CD8-positive, alpha-beta memory T cell (primary cell): ENCODE data around the gene PML. TPM values are rescaled to one million over a fixed set of nuclear protein-coding genes. Genes with fewer than 3 reads are reported as not detected.
"Not testable (repeated sequence)": the region's sequence is repeated elsewhere in the genome, so short reads cannot be mapped to it uniquely, and the experiment has no call there.

Experiments used
- CTCF ChIA-PET: fragments of 350-600 bp; sonication (Branson Sonifier 250); formaldehyde crosslinking; loops from one replicate; lab custom pipeline; 2021; ENCODE audit warnings: antibody characterized with exemption; lab: Charles Lee
- POLR2A ChIA-PET: fragments of 350-600 bp; sonication (Branson Sonifier 250); formaldehyde crosslinking; loops from one replicate; lab custom pipeline; 2021; ENCODE audit warnings: antibody characterized with exemption; lab: Charles Lee
- DNase-seq, 5 donors: peaks; one replicate each; pipeline versions ENCODE4 v3.0.0 to v3.0.0-alpha.2; 2020 to 2022; ENCODE audit warnings: mixed read lengths in 1 of 5
- H3K27ac ChIP-seq: one replicate; pipeline ENCODE4 v1.7.0; 2013; ENCODE audit warnings: low read depth, mild to moderate bottlenecking, low read length, moderate library complexity
- H3K27me3 ChIP-seq: 2 replicates; pipeline ENCODE4 v1.7.0; 2013; ENCODE audit warnings: low read length, mild to moderate bottlenecking; ENCODE audit not compliant: insufficient read depth, poor library complexity, severe bottlenecking
- H3K36me3 ChIP-seq: 2 replicates; pipeline ENCODE4 v1.7.0; 2013; ENCODE audit warnings: mild to moderate bottlenecking, low read length, moderate library complexity; ENCODE audit not compliant: insufficient read depth
- H3K4me1 ChIP-seq: 2 replicates; pipeline ENCODE4 v1.7.0; 2013; ENCODE audit warnings: mild to moderate bottlenecking, low read length, moderate library complexity; ENCODE audit not compliant: insufficient read depth
- H3K4me3 ChIP-seq: 2 replicates; pipeline ENCODE4 v1.7.0; 2013; ENCODE audit warnings: mild to moderate bottlenecking, low read length
- H3K9me3 ChIP-seq: 2 replicates; pipeline ENCODE4 v1.7.0; 2013; ENCODE audit warnings: mild to moderate bottlenecking, low read length
- H3K27ac Mint-ChIP-seq, 8 donors: one replicate each; pipeline ENCODE4 v1.8.0; 2020 to 2021; ENCODE audit warnings: mixed read lengths in 8 of 8, mild to moderate bottlenecking in 6 of 8, inconsistent platforms in 3 of 8, moderate library complexity in 3 of 8
- H3K27me3 Mint-ChIP-seq, 2 donors: one replicate each; pipeline ENCODE4 v1.8.0; 2020 to 2021; ENCODE audit warnings: mixed read lengths in 2 of 2, mild to moderate bottlenecking in 1 of 2, moderate library complexity in 1 of 2
- H3K36me3 Mint-ChIP-seq, 3 donors: one replicate each; pipeline ENCODE4 v1.8.0; 2020 to 2021; ENCODE audit warnings: mixed read lengths in 3 of 3, inconsistent platforms in 1 of 3, mild to moderate bottlenecking in 1 of 3
- H3K4me1 Mint-ChIP-seq, 3 donors: one replicate each; pipeline ENCODE4 v1.8.0; 2020 to 2021; ENCODE audit warnings: mixed read lengths in 3 of 3, inconsistent platforms in 1 of 3, mild to moderate bottlenecking in 1 of 3
- H3K4me3 Mint-ChIP-seq, 7 donors: one replicate each; pipeline ENCODE4 v1.8.0; 2020 to 2021; ENCODE audit warnings: mixed read lengths in 7 of 7, mild to moderate bottlenecking in 6 of 7, moderate library complexity in 4 of 7, inconsistent platforms in 2 of 7
- H3K9me3 Mint-ChIP-seq, 5 donors: one replicate each; pipeline ENCODE4 v1.8.0; 2020 to 2022; ENCODE audit warnings: mixed read lengths in 5 of 5, mild to moderate bottlenecking in 3 of 5, moderate library complexity in 2 of 5, inconsistent platforms in 1 of 5
- polyA plus RNA-seq: library from polyadenylated mRNA; unstranded; fragments of 300-500 nt; fragmentation: Illumina TruSeq; gene quantifications from one replicate; pipeline ENCODE4 v1.2.3, GENCODE V29; 2021
- total RNA-seq, 2 experiments: library from RNA; stranded (reverse); gene quantifications; one replicate each; pipeline ENCODE4 v1.2.3, GENCODE V29; 2021

Gene PML
- total and polyA plus RNA-seq, 3 experiments from 2014 or later = 32.3 to 37.4 (median 35.5) TPM

GRCh38 chr15:73959801-73960200 is 34.7 kb upstream of the PML start:
- no peak overlapping the region for H3K27ac ChIP-seq
- DNase-seq = no peak
- H3K27me3 Mint-ChIP-seq = no peaks in the 10 kb centered on the region
- peaks cover 22 to 32% (median 29%) of the 10 kb centered on the region in 3 donors for H3K4me1 Mint-ChIP-seq
- H3K4me3 ChIP-seq = no peak overlapping the region
- H3K36me3 ChIP-seq = no peaks in the 10 kb centered on the region
- H3K4me3 Mint-ChIP-seq = peak overlapping the region in 5 of 7 donors; percentile 41 to 77 (median 59)
- H3K4me1 ChIP-seq = peaks cover 25% of the 10 kb centered on the region
- no peaks in the 10 kb centered on the region for H3K36me3 Mint-ChIP-seq
- CTCF ChIA-PET = interaction anchor here (1.2 to 3.3 kb wide), 8 partner anchors 9 to 44 kb away, joined by 3 to 15 read pairs (median 5); no protein-coding TSS in a partner anchor
- POLR2A ChIA-PET = interaction anchor here (0.9 to 1.2 kb wide), 2 partner anchors 9 to 387 kb away, joined by 3 read pairs; no protein-coding TSS in a partner anchor
- H3K9me3 ChIP-seq = no peaks in the 10 kb centered on the region
- no peaks in the 10 kb centered on the region for H3K9me3 Mint-ChIP-seq
- peak overlapping the region in 7 of 8 donors; percentile 37 to 89 (median 61) for H3K27ac Mint-ChIP-seq
- H3K27me3 ChIP-seq = no peaks in the 10 kb centered on the region

- CTCF ChIA-PET = interaction anchor here (1.0 to 3.3 kb wide), 6 partner anchors 9 to 87 kb away, joined by 3 to 15 read pairs (median 3); no protein-coding TSS in a partner anchor
- not testable (repeated sequence) for H3K9me3 Mint-ChIP-seq, H3K27ac ChIP-seq, H3K4me3 ChIP-seq, H3K36me3 ChIP-seq, H3K27me3 ChIP-seq, H3K27me3 Mint-ChIP-seq, H3K36me3 Mint-ChIP-seq, DNase-seq, H3K9me3 ChIP-seq
- peak overlapping the region in 1 of 8 donors; percentile 18 for H3K27ac Mint-ChIP-seq
- H3K4me3 Mint-ChIP-seq = peak overlapping the region in 1 of 7 donors; percentile 42
- peaks cover 30 to 40% (median 36%) of the 10 kb centered on the region in 3 donors for H3K4me1 Mint-ChIP-seq
- POLR2A ChIA-PET = interaction anchor here (0.9 kb wide), 1 partner anchor 9 kb away, joined by 3 read pairs; no protein-coding TSS in a partner anchor
- H3K4me1 ChIP-seq = peaks cover 33% of the 10 kb centered on the region
Measured at GRCh38 chr15:73960472-73961070, 33.9 kb upstream of the PML start.

- Mint-ChIP-seq H3K27me3 (no peaks in the 10 kb centered on the region), H3K9me3 (no peaks in the 10 kb centered on the region), H3K36me3 (no peaks in the 10 kb centered on the region), H3K4me1 (peaks cover 41 to 50% (median 50%) of the 10 kb centered on the region in 3 donors), H3K27ac (no peak overlapping the region), H3K4me3 (no peak overlapping the region)
- DNase-seq = no peak
- H3K36me3 ChIP-seq = no peaks in the 10 kb centered on the region
- peaks cover 50% of the 10 kb centered on the region for H3K4me1 ChIP-seq
- H3K9me3 ChIP-seq = no peaks in the 10 kb centered on the region
- no peak overlapping the region for H3K27ac ChIP-seq
- POLR2A ChIA-PET = no interaction called here
- H3K27me3 ChIP-seq = no peaks in the 10 kb centered on the region
- CTCF ChIA-PET = no interaction called here
- no peak overlapping the region for H3K4me3 ChIP-seq
Measured at GRCh38 chr15:73962433-73962832, 32.1 kb upstream of the PML start.

GRCh38 chr15:73964736-73965093 is 29.8 kb upstream of the PML start:
- Mint-ChIP-seq H3K9me3 (no peaks in the 10 kb centered on the region), H3K27me3 (peaks cover 0 to 1% of the 10 kb centered on the region in 2 donors), H3K4me1 (peaks cover 24 to 31% (median 30%) of the 10 kb centered on the region in 3 donors), H3K27ac (peak overlapping the region in 6 of 8 donors; percentile 2 to 77 (median 18)), H3K36me3 (no peaks in the 10 kb centered on the region), H3K4me3 (peak overlapping the region; percentile 30 to 93 (median 81))
- H3K9me3 ChIP-seq = no peaks in the 10 kb centered on the region
- peak overlapping the region; percentile 72 for H3K4me3 ChIP-seq
- ChIA-PET POLR2A (interaction anchor here (0.9 kb wide), 2 partner anchors 13 to 37 kb away, joined by 4 to 5 read pairs; no protein-coding TSS in a partner anchor), CTCF (interaction anchor here (0.7 to 9.0 kb wide), 13 partner anchors 8 to 92 kb away, joined by 3 to 71 read pairs (median 4); partner anchors contain the start of genes STOML1 and TBC1D21)
- no peak overlapping the region for H3K27ac ChIP-seq
- H3K4me1 ChIP-seq = peaks cover 30% of the 10 kb centered on the region
- H3K36me3 ChIP-seq = no peaks in the 10 kb centered on the region
- peak; percentile 76 to 89 (median 82) for DNase-seq
- no peaks in the 10 kb centered on the region for H3K27me3 ChIP-seq

- Histone ChIP-seq H3K27me3 (no peaks in the 10 kb centered on the region), H3K4me1 (peaks cover 28% of the 10 kb centered on the region), H3K9me3 (no peaks in the 10 kb centered on the region), H3K4me3 (peak overlapping the region; percentile 72), H3K27ac (no peak overlapping the region), H3K36me3 (no peaks in the 10 kb centered on the region)
- Mint-ChIP-seq H3K4me1 (peaks cover 23 to 29% (median 27%) of the 10 kb centered on the region in 3 donors), H3K27ac (peak overlapping the region in 7 of 8 donors; percentile 2 to 84 (median 36)), H3K9me3 (no peaks in the 10 kb centered on the region), H3K4me3 (peak overlapping the region; percentile 30 to 93 (median 81)), H3K36me3 (no peaks in the 10 kb centered on the region), H3K27me3 (peaks cover 0 to 1% of the 10 kb centered on the region in 2 donors)
- CTCF ChIA-PET = interaction anchor here (1.0 to 9.0 kb wide), 9 partner anchors 8 to 91 kb away, joined by 3 to 71 read pairs (median 4); no protein-coding TSS in a partner anchor
- POLR2A ChIA-PET = interaction anchor here (0.8 to 0.9 kb wide), 3 partner anchors 14 to 38 kb away, joined by 3 to 5 read pairs (median 4); no protein-coding TSS in a partner anchor
- peak in 1 of 5 donors; percentile 42 for DNase-seq
Measured at GRCh38 chr15:73965094-73965757, 29.3 kb upstream of the PML start.

GRCh38 chr15:73965758-73966113 is 28.8 kb upstream of the PML start:
- H3K36me3 ChIP-seq = no peaks in the 10 kb centered on the region
- H3K27ac ChIP-seq = no peak overlapping the region
- H3K9me3 ChIP-seq = no peaks in the 10 kb centered on the region
- no peaks in the 10 kb centered on the region for H3K27me3 ChIP-seq
- Mint-ChIP-seq H3K4me3 (peak overlapping the region; percentile 30 to 93 (median 81)), H3K36me3 (no peaks in the 10 kb centered on the region), H3K4me1 (peaks cover 21 to 25% (median 24%) of the 10 kb centered on the region in 3 donors), H3K9me3 (no peaks in the 10 kb centered on the region), H3K27ac (peak overlapping the region; percentile 34 to 84 (median 73)), H3K27me3 (peaks cover 0 to 1% of the 10 kb centered on the region in 2 donors)
- peak overlapping the region; percentile 9 for H3K4me3 ChIP-seq
- peak in 1 of 5 donors; percentile 58 for DNase-seq
- POLR2A ChIA-PET = interaction anchor here (0.8 to 1.2 kb wide), 2 partner anchors 28 to 38 kb away, joined by 3 read pairs; no protein-coding TSS in a partner anchor
- CTCF ChIA-PET = interaction anchor here (1.0 to 9.0 kb wide), 6 partner anchors 9 to 18 kb away, joined by 3 to 71 read pairs (median 14); no protein-coding TSS in a partner anchor
- peaks cover 28% of the 10 kb centered on the region for H3K4me1 ChIP-seq

GRCh38 chr15:73968461-73968860 is 26.1 kb upstream of the PML start:
- H3K27me3 ChIP-seq = no peaks in the 10 kb centered on the region
- H3K36me3 ChIP-seq = no peaks in the 10 kb centered on the region
- Mint-ChIP-seq H3K9me3 (no peaks in the 10 kb centered on the region), H3K36me3 (no peaks in the 10 kb centered on the region), H3K27ac (no peak overlapping the region), H3K4me3 (no peak overlapping the region), H3K27me3 (peaks cover 0 to 1% of the 10 kb centered on the region in 2 donors), H3K4me1 (peaks cover 23 to 31% (median 30%) of the 10 kb centered on the region in 3 donors)
- DNase-seq = no peak
- ChIA-PET CTCF (interaction anchor here (1.2 to 9.0 kb wide), 2 partner anchors 14 to 17 kb away, joined by 4 to 71 read pairs; no protein-coding TSS in a partner anchor), POLR2A (no interaction called here)
- H3K4me3 ChIP-seq = no peak overlapping the region
- H3K27ac ChIP-seq = no peak overlapping the region
- H3K4me1 ChIP-seq = peaks cover 32% of the 10 kb centered on the region
- H3K9me3 ChIP-seq = no peaks in the 10 kb centered on the region
